Measurements from ENCODE around the gene NENF.
A peak's percentile ranks its signal among the peaks of the same experiment; 100 is the strongest.
"Not testable (repeated sequence)": the region's sequence is repeated elsewhere in the genome, so short reads cannot be mapped to it uniquely, and the experiment has no call there.

Gene NENF

DNA sequence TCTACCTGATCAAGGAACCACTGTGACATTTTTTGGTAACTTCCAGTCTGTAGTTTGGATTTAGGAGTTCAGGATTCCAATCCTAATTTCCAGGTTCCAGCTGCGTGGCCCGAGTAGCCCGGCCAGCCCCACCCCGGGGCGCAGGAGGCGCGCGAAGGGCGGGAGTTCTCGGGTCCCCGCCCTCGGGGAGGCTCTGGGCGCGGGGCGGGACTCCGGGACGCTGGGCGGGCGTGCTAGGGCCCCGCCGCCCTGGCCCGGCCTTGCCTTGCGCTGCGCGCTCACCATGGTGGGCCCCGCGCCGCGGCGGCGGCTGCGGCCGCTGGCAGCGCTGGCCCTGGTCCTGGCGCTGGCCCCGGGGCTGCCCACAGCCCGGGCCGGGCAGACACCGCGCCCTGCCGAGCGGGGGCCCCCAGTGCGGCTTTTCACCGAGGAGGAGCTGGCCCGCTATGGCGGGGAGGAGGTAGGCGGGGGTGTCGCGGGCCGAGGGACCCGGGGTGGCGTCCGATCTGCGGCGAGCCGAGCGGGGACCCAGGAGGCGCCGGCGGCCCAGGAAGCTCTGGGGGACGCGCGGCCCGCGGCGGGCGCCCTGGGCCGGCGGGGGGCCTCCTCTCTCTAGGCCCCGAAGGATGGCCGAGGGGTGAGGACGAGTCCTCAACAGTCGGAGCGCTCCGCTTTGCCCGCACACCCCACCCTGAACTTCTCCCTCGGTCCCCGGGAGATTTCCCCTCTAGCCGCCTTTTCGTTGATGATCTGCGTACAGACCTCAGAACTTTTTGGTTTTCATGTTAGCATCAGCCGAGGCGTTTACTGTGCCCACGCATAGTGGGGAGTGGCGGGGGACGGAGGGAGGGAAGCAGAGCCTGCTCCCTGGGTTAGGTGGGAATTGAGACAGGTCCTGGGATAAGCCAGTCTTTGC is at the start of gene NENF:
NENF (plus strand) TSS at position 260 of the 916 bp plus-strand sequence; CDS start at position 284, 24 bp downstream.
- H3K27ac ChIP-seq: peak within 1 kb of the TSS; percentile 69
- TF ChIP-seq CTCF (conservative IDR thresholded peaks at IDR 0.05) (no peak), ZFX (IDR thresholded peaks at IDR 0.05) (peak; percentile 91)

DNA sequence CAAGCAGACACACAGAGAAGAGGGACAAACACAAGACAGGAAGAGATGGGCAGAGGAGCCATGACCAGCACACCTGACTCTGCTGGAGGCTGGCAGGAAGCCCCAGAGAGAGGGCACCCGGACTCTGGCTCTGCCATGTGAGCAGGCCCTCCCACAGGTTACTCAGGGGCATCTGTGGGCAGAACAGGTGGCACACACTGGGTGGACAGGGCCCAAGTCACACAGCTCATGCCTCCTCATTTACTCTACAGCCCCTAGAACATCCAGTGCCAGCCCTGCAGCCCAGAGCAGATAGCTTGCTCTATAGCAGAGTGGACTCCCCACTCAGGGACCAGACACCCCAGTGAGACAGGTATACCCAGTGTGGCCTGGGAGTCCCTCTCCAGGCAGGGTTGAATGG is 46.7 kb upstream of the NENF start:
- TF ChIP-seq CTCF (conservative IDR thresholded peaks at IDR 0.05) (no peak), ZFX (IDR thresholded peaks at IDR 0.05) (no peak)
- H3K27ac ChIP-seq: no peak overlapping the region

DNA sequence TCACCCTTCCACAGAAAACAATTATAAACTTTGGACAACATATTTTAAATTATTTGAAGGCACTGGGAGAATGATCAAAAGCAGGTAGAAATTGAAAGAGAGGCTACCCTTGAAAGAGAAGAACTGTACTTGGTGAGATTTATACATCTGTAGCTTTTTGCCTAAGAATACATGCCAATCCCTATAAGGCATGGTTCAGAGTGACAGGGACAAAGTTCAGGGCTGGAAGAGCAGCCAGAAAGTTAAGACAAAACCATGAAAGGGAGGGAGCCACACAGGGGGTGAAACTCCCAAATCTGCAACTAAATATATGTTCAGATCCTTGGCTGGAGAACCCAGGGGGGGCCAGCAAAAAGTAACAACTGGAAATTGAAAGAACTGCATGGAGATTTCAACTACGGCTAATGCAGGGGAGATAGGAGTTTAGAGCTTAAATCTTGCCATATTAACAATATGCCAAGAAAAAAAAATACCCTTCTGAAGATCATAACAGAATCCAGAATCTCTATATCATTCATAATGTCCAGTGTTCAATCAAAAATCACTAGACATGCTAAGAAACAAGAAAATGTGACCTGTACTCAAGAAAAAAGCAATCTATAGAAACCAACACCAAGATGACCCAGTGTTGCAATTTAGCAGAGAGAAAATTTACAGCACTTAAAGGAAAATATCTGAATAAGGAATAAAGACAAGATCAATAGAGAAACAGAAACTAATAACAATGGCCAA is 43.6 kb upstream of the NENF start:
- no peak for TF ChIP-seq CTCF (conservative IDR thresholded peaks at IDR 0.05)
- no peak for TF ChIP-seq ZFX (IDR thresholded peaks at IDR 0.05)
- no peak overlapping the region for H3K27ac ChIP-seq

GRCh38 chr1:212395678-212396437 is 36.9 kb upstream of the NENF start:
- not testable (repeated sequence) for H3K27ac ChIP-seq

DNA sequence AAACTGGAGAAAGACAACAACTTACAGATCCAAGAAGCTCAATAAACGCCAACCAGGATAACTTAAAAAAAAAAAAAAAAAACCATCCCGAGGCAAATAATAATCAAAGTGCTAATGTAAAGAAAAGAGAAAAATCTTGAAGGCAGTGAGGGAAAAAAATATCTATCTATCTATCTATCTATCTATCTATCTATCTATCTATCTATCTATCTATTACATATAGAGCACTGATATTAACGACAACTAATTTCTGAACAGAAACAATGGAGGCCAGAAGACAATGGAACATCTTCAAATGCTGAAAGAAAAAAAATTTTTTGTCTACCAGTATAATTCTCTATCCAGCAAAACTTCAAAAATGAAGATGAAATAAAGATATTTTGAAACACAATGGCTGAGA is 36.1 kb upstream of the NENF start:
- no peak overlapping the region for H3K27ac ChIP-seq
- TF ChIP-seq CTCF (conservative IDR thresholded peaks at IDR 0.05) (no peak), ZFX (IDR thresholded peaks at IDR 0.05) (no peak)

DNA sequence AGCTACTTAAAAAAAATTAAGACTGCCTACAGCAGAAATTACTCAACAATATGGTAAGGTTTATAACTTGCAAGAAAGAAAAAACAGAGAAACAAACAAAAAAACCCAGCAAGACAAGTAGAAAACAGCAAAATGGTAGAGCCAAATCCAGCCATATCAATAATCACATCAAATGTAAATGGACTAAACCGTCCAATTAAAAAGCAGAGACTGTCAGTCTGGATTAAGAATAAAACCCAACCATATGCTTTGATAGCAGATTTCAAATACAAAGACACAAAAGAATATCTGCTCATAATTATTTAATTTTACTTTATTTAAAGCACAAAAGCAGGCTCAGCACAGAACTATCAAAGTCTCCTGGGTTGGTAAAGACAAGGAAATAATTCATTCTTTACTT is 35.5 kb upstream of the NENF start:
- TF ChIP-seq CTCF (conservative IDR thresholded peaks at IDR 0.05): no peak
- no peak overlapping the region for H3K27ac ChIP-seq

GRCh38 chr1:212401042-212401441 is 31.7 kb upstream of the NENF start:
- no peak overlapping the region for H3K27ac ChIP-seq
- no peak for TF ChIP-seq ZFX (IDR thresholded peaks at IDR 0.05)
- no peak for TF ChIP-seq CTCF (conservative IDR thresholded peaks at IDR 0.05)
